Measurements from ENCODE around the gene TCAP.
"Not testable (repeated sequence)": the region's sequence is repeated elsewhere in the genome, so short reads cannot be mapped to it uniquely, and the experiment has no call there.

TCAP gene

GRCh38 chr17:39687546-39688474, 22.7 kb downstream of the TCAP start, which contains the start of gene PGAP3:
Gene PGAP3, minus strand, starts transcription at chr17:39688057. Its CDS starts 43 bp downstream, at chr17:39688014.
- TF ChIP-seq CTCF (conservative IDR thresholded peaks at IDR 0.05; ENCODE audit: low read depth, low read length) = no peak
- H3K4me3 ChIP-seq (ENCODE audit: low read length) = peak within 1 kb of the TSS; percentile 73
- DNase-seq (ENCODE audit: low read depth) = peak; percentile 52

- TF ChIP-seq CTCF (conservative IDR thresholded peaks at IDR 0.05; ENCODE audit: low read depth, low read length) = no peak
- peak overlapping the region; percentile 73 for H3K4me3 ChIP-seq (ENCODE audit: low read length)
- no peak for DNase-seq (ENCODE audit: low read depth)
Measured at GRCh38 chr17:39688475-39688835, 23.3 kb downstream of the TCAP start.

GRCh38 chr17:39688945-39689344, 23.8 kb downstream of the TCAP start:
- no peak for DNase-seq (ENCODE audit: low read depth)
- H3K4me3 ChIP-seq (ENCODE audit: low read length) = peak overlapping the region; percentile 73
- no peak for TF ChIP-seq CTCF (conservative IDR thresholded peaks at IDR 0.05; ENCODE audit: low read depth, low read length)

GRCh38 chr17:39694593-39694992, 29.4 kb downstream of the TCAP start:
- H3K4me3 ChIP-seq (ENCODE audit: low read length) = no peak overlapping the region
- DNase-seq (ENCODE audit: low read depth) = no peak
- TF ChIP-seq CTCF (conservative IDR thresholded peaks at IDR 0.05; ENCODE audit: low read depth, low read length) = no peak

GRCh38 chr17:39695089-39695474, 29.9 kb downstream of the TCAP start:
- DNase-seq (ENCODE audit: low read depth) = no peak
- H3K4me3 ChIP-seq (ENCODE audit: low read length) = no peak overlapping the region
- TF ChIP-seq CTCF (conservative IDR thresholded peaks at IDR 0.05; ENCODE audit: low read depth, low read length) = no peak

- H3K4me3 ChIP-seq (ENCODE audit: low read length) = no peak overlapping the region
- no peak for DNase-seq (ENCODE audit: low read depth)
- TF ChIP-seq CTCF (conservative IDR thresholded peaks at IDR 0.05; ENCODE audit: low read depth, low read length) = no peak
Measured at GRCh38 chr17:39696731-39697130, 31.6 kb downstream of the TCAP start.

- TF ChIP-seq CTCF (conservative IDR thresholded peaks at IDR 0.05; ENCODE audit: low read depth, low read length) = no peak
- DNase-seq (ENCODE audit: low read depth) = no peak
- no peak overlapping the region for H3K4me3 ChIP-seq (ENCODE audit: low read length)
Measured at GRCh38 chr17:39697961-39698360, 32.8 kb downstream of the TCAP start.

- H3K4me3 ChIP-seq (ENCODE audit: low read length) = peak overlapping the region; percentile 71
- not testable (repeated sequence) for DNase-seq (ENCODE audit: low read depth)
Measured at GRCh38 chr17:39699157-39699817, 34.1 kb downstream of the TCAP start.
